Measurements from ENCODE around the gene DOCK11. TPM values are rescaled to one million over a fixed set of nuclear protein-coding genes. Genes with fewer than 3 reads are reported as not detected.

Gene DOCK11
- total RNA-seq, 4 donors from 2014 or later = 131 to 240 (median 175) TPM

DNA sequence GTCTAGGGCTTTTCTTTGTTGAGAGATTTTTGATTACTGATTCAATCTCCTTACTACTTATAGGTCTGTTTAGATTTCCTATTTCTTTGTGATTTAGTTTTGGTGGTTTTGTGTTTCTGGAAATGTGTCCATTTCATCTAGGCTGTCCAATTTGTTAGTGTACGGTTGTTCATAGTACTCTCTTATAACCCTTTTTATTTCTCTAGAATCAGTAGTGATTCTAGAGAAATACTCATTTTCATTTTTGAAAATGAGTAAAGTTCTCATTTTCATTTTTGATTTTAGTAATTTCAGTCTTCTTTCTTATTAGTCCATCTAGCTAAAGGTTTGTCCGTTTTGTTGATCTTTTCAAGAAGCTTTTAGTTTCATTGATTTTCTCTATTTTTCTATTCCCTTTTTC lies 239.3 kb downstream of the DOCK11 start:
- TF ChIP-seq, protein P1, sequence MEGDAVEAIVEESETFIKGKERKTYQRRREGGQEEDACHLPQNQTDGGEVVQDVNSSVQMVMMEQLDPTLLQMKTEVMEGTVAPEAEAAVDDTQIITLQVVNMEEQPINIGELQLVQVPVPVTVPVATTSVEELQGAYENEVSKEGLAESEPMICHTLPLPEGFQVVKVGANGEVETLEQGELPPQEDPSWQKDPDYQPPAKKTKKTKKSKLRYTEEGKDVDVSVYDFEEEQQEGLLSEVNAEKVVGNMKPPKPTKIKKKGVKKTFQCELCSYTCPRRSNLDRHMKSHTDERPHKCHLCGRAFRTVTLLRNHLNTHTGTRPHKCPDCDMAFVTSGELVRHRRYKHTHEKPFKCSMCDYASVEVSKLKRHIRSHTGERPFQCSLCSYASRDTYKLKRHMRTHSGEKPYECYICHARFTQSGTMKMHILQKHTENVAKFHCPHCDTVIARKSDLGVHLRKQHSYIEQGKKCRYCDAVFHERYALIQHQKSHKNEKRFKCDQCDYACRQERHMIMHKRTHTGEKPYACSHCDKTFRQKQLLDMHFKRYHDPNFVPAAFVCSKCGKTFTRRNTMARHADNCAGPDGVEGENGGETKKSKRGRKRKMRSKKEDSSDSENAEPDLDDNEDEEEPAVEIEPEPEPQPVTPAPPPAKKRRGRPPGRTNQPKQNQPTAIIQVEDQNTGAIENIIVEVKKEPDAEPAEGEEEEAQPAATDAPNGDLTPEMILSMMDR (IDR thresholded peaks at IDR 0.05; ENCODE audit: low read depth) = no peak

Small RNA genes within 50 kb of the gene (small RNA-seq; reads per million reads assigned to genes)
- gene RF00019 = 0.49 reads per million

Other genes with a start within 250 kb of the DOCK11 start
- gene WDR44, start 149.7 kb upstream of the DOCK11 start, total RNA-seq = 10 to 100 TPM; 17.9 to 25.0 (median 19.9) TPM
- gene IL13RA1, start 231.8 kb downstream of the DOCK11 start, total RNA-seq = 100 to 1,000 TPM in 1 of 4 donors, 10 to 100 TPM in 3; 61.0 to 177 (median 82.9) TPM

Measured in subcutaneous adipose tissue (tissue), 4 donors.